Upper lobe of left lung (tissue), 6 donors: ENCODE data around the gene PLCB4. TPM values are rescaled to one million over a fixed set of nuclear protein-coding genes. Genes with fewer than 3 reads are reported as not detected.

Experiments used
- ATAC-seq, 2 donors: fragments of 200-7000 bp; cut with Tn5 transposase; one replicate each; pipeline ENCODE4 v1.9.1; 2022; ENCODE audit warnings: mild to moderate bottlenecking in 2 of 2, moderate library complexity in 2 of 2; ENCODE audit not compliant: low FRiP score in 2 of 2
- DNase-seq, 2 donors: peaks; one replicate each; pipeline ENCODE4 v3.0.0-alpha.2; 2019 to 2020
- H3K27ac ChIP-seq, 4 donors: fragments of 200-600 bp; sonication (generic); one replicate each; pipeline ENCODE4 v1.5.1; 2016 to 2019
- H3K27me3 ChIP-seq, 4 donors: fragments of 200-600 bp; sonication (generic); one replicate each; pipeline ENCODE4 v1.5.1; 2017 to 2019
- H3K36me3 ChIP-seq, 4 donors: fragments of 200-600 bp; sonication (generic); one replicate each; pipeline ENCODE4 v1.5.1; 2016 to 2019
- H3K4me1 ChIP-seq, 4 donors: fragments of 200-600 bp; sonication (generic); one replicate each; pipeline ENCODE4 v1.5.1; 2018 to 2019
- H3K4me3 ChIP-seq, 4 donors: fragments of 200-600 bp; sonication (generic); one replicate each; pipeline ENCODE4 v1.5.1; 2017 to 2019; ENCODE audit warnings: mild to moderate bottlenecking in 2 of 4, moderate library complexity in 1 of 4
- H3K9me3 ChIP-seq, 4 donors: fragments of 200-600 bp; sonication (generic); one replicate each; pipeline ENCODE4 v1.5.1; 2018 to 2019
- EP300 ChIP-seq, 4 donors: sonication (generic); formaldehyde crosslinking; IDR thresholded peaks; one replicate each; pipeline ENCODE4 v1.5.1; 2017; ENCODE audit warnings: antibody characterized with exemption in 4 of 4, control low read depth in 2 of 4
- POLR2A ChIP-seq, 4 donors: fragments of 450-650 bp; IDR thresholded peaks; one replicate each; pipeline ENCODE4 v1.5.1; 2016 to 2017; ENCODE audit warnings: antibody characterized with exemption in 4 of 4, mild to moderate bottlenecking in 2 of 4
- POLR2AphosphoS5 ChIP-seq, 2 donors: sonication (generic); formaldehyde crosslinking; IDR thresholded peaks; one replicate each; pipeline ENCODE4 v1.5.1; 2017; ENCODE audit warnings: antibody characterized with exemption in 2 of 2
- WGBS, 2 donors: methylation state at CpG; one replicate each; pipeline ENCODE4 v1.1.5; 2017 to 2018; 5-methylcytosine and 5-hydroxymethylcytosine counted together
- total RNA-seq, 6 donors: library from RNA; depleted of rRNA in 4 of 6; stranded (reverse); fragments of >200 nt in 4 of 6; gene quantifications; one replicate each; pipeline versions ENCODE4 v1.1.0 to v1.2.1, GENCODE V29; 2016 to 2021
- TF ChIP-seq, protein P1 (sequence below), 6 experiments: fragments of 450-650 bp in 4 of 6; fragments of 200-600 bp in 2 of 6; sonication (generic) in 2 of 6; IDR thresholded peaks; one replicate each; pipeline ENCODE4 v1.5.1; 2016 to 2019; ENCODE audit warnings: antibody characterized with exemption in 6 of 6
- donor health status: DM: no; HTN: no; CAD: no; lungs with moderate emphysema.
- donor health status: DM: no; HTN: yes; CAD: no; lungs with severe emphysema.

The PLCB4 gene
- total RNA-seq, 6 donors from 2014 or later: 5.7 to 15.2 (median 8.2) TPM

GRCh38 chr20:9121211-9121610, 52.3 kb downstream of the PLCB4 start:
- ATAC-seq (no peak), DNase-seq (no peak)
- no peaks in the 10 kb centered on the region for H3K36me3 ChIP-seq
- no peak for TF ChIP-seq EP300 (IDR thresholded peaks at IDR 0.05)
- TF ChIP-seq, protein P1, sequence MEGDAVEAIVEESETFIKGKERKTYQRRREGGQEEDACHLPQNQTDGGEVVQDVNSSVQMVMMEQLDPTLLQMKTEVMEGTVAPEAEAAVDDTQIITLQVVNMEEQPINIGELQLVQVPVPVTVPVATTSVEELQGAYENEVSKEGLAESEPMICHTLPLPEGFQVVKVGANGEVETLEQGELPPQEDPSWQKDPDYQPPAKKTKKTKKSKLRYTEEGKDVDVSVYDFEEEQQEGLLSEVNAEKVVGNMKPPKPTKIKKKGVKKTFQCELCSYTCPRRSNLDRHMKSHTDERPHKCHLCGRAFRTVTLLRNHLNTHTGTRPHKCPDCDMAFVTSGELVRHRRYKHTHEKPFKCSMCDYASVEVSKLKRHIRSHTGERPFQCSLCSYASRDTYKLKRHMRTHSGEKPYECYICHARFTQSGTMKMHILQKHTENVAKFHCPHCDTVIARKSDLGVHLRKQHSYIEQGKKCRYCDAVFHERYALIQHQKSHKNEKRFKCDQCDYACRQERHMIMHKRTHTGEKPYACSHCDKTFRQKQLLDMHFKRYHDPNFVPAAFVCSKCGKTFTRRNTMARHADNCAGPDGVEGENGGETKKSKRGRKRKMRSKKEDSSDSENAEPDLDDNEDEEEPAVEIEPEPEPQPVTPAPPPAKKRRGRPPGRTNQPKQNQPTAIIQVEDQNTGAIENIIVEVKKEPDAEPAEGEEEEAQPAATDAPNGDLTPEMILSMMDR (IDR thresholded peaks at IDR 0.05): no peak
- TF ChIP-seq POLR2A (IDR thresholded peaks at IDR 0.05): no peak
- TF ChIP-seq POLR2AphosphoS5 (IDR thresholded peaks at IDR 0.05): no peak
- no peaks in the 10 kb centered on the region for H3K9me3 ChIP-seq
- H3K4me1 ChIP-seq: no peaks in the 10 kb centered on the region
- H3K27me3 ChIP-seq: no peaks in the 10 kb centered on the region
- peak overlapping the region in 1 of 4 donors; percentile 6 for H3K27ac ChIP-seq
- 58 to 60% methylated on average over 6 of the region's 6 CpGs for WGBS, 2 donors
- H3K4me3 ChIP-seq: no peak overlapping the region

DNA sequence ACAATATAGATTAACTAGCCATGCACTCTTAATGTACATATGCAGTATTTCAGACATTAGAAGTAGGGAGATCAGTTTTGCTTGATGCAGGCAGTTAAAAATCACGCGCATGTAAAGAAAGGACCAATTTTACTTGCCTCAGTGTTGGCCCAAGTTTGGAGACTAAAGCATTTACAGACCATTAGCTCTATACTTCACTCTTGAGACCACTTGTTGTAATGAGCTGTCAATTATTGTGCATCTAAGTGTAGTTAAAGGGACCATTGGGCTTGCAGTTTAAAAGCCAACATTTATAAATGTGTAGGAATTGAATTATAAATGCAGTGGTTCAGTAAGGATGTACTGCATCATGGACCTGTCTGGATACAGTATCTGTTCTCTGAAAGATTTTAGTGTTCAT, 53.7 kb downstream of the PLCB4 start:
- Histone ChIP-seq H3K4me3 (no peak overlapping the region), H3K27me3 (no peaks in the 10 kb centered on the region), H3K36me3 (no peaks in the 10 kb centered on the region), H3K4me1 (no peaks in the 10 kb centered on the region), H3K27ac (no peak overlapping the region), H3K9me3 (no peaks in the 10 kb centered on the region)
- ATAC-seq: no peak
- no peak for TF ChIP-seq EP300 (IDR thresholded peaks at IDR 0.05)
- TF ChIP-seq, protein P1 (IDR thresholded peaks at IDR 0.05): no peak
- TF ChIP-seq POLR2AphosphoS5 (IDR thresholded peaks at IDR 0.05): no peak
- TF ChIP-seq POLR2A (IDR thresholded peaks at IDR 0.05): no peak
- 94 to 95% methylated on average over 2 of the region's 2 CpGs for WGBS, 2 donors
- DNase-seq: no peak

DNA sequence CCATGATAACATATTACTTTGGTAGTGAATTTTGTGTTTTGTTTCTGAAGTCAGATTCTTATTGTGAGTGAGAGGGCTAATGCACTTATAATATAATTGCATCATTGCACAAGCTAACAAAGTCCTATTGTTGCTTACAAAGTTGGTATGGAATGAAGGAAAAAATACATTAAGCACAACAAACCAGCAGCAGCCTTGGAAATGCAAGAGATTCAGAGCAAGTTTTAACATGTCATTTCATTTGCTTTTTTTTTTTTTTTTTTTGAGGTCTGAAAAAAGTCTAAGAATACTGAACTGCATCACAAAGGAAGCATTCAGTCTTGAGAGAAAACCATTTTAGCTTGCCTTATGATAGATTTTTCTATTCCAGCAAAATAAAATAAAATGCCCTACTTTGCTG, 57.6 kb downstream of the PLCB4 start:
- no peaks in the 10 kb centered on the region for H3K4me1 ChIP-seq
- ATAC-seq: no peak
- TF ChIP-seq POLR2A (IDR thresholded peaks at IDR 0.05) (no peak), POLR2AphosphoS5 (IDR thresholded peaks at IDR 0.05) (no peak), EP300 (IDR thresholded peaks at IDR 0.05) (no peak)
- TF ChIP-seq, protein P1 (IDR thresholded peaks at IDR 0.05): no peak
- DNase-seq: no peak
- no peak overlapping the region for H3K27ac ChIP-seq
- H3K27me3 ChIP-seq: no peaks in the 10 kb centered on the region
- no peaks in the 10 kb centered on the region for H3K36me3 ChIP-seq
- peaks cover 0 to 5% (median under 1%) of the 10 kb centered on the region in 4 donors for H3K9me3 ChIP-seq
- no peak overlapping the region for H3K4me3 ChIP-seq

GRCh38 chr20:9128568-9128967, 59.7 kb downstream of the PLCB4 start:
- Histone ChIP-seq H3K27ac (no peak overlapping the region), H3K4me3 (no peak overlapping the region), H3K9me3 (peaks cover 0 to 14% (median 5%) of the 10 kb centered on the region in 4 donors), H3K4me1 (no peaks in the 10 kb centered on the region), H3K36me3 (no peaks in the 10 kb centered on the region), H3K27me3 (no peaks in the 10 kb centered on the region)
- DNase-seq: no peak
- TF ChIP-seq POLR2AphosphoS5 (IDR thresholded peaks at IDR 0.05) (no peak), EP300 (IDR thresholded peaks at IDR 0.05) (no peak), POLR2A (IDR thresholded peaks at IDR 0.05) (no peak)
- TF ChIP-seq, protein P1 (IDR thresholded peaks at IDR 0.05): no peak
- WGBS, 2 donors: 80 to 83% methylated on average over 3 of the region's 3 CpGs
- no peak for ATAC-seq

- H3K27me3 ChIP-seq: no peaks in the 10 kb centered on the region
Measured at GRCh38 chr20:9129756-9130155, 60.9 kb downstream of the PLCB4 start.

More at GRCh38 chr20:9129756-9130155, 60.9 kb downstream of the PLCB4 start:
- 74 to 76% methylated on average over 3 of the region's 3 CpGs for WGBS, 2 donors
- Histone ChIP-seq H3K4me3 (no peak overlapping the region), H3K4me1 (no peaks in the 10 kb centered on the region), H3K9me3 (peaks cover 0 to 14% (median 5%) of the 10 kb centered on the region in 4 donors), H3K27ac (no peak overlapping the region), H3K36me3 (no peaks in the 10 kb centered on the region)
- TF ChIP-seq POLR2AphosphoS5 (IDR thresholded peaks at IDR 0.05): no peak
- TF ChIP-seq EP300 (IDR thresholded peaks at IDR 0.05): no peak
- TF ChIP-seq, protein P1 (IDR thresholded peaks at IDR 0.05): no peak
- TF ChIP-seq POLR2A (IDR thresholded peaks at IDR 0.05): no peak
- no peak for DNase-seq
- ATAC-seq: no peak
